RWPE1 (cell line): Measurements from ENCODE around the gene MYO5A.

ENCODE experiments used
- CTCF ChIA-PET: fragments of 350-600 bp; sonication (Branson Sonifier 250); formaldehyde crosslinking; extraction: SDS; loops from one replicate; lab custom pipeline; 2021; lab: Yijun Ruan, JAX
- POLR2A ChIA-PET: fragments of 400-600 bp; formaldehyde crosslinking; extraction: SDS; loops from one replicate; lab custom pipeline; 2020; ENCODE audit warnings: antibody characterized with exemption; ENCODE audit not compliant: low non-redundant PET; lab: Yijun Ruan, JAX
- DNase-seq: peaks from one replicate; pipeline ENCODE4 v3.0.0; 2012; ENCODE audit warnings: low spot score
- H3K27ac ChIP-seq: fragments of 450-650 bp; 2 replicates; pipeline ENCODE4 v1.5.1; 2017
- CTCF ChIP-seq: fragments of 450-650 bp; conservative IDR thresholded peaks from 2 replicates; pipeline ENCODE4 v1.5.1; 2017; ENCODE audit warnings: low read depth, mild to moderate bottlenecking

The MYO5A gene

GRCh38 chr15:52488830-52489229 is 39.9 kb downstream of the MYO5A start:
- POLR2A ChIA-PET = no interaction called here

GRCh38 chr15:52486003-52486996 is 42.4 kb downstream of the MYO5A start:
- no peak overlapping the region for H3K27ac ChIP-seq
- no peak for DNase-seq
- CTCF ChIA-PET = no interaction called here
- no peak for TF ChIP-seq CTCF
- POLR2A ChIA-PET = no interaction called here

More at GRCh38 chr15:52488830-52489229, 39.9 kb downstream of the MYO5A start:
- CTCF ChIA-PET = no interaction called here
- no peak overlapping the region for H3K27ac ChIP-seq
- TF ChIP-seq CTCF = no peak
- no peak for DNase-seq

GRCh38 chr15:52485290-52485689 is 43.4 kb downstream of the MYO5A start:
- no peak for TF ChIP-seq CTCF
- POLR2A ChIA-PET = no interaction called here
- CTCF ChIA-PET = no interaction called here
- H3K27ac ChIP-seq = no peak overlapping the region
- DNase-seq = no peak

- no peak overlapping the region for H3K27ac ChIP-seq
- ChIA-PET CTCF (no interaction called here), POLR2A (no interaction called here)
- DNase-seq = no peak
- TF ChIP-seq CTCF = no peak
Measured at GRCh38 chr15:52483707-52484106, 45.0 kb downstream of the MYO5A start.

GRCh38 chr15:52481915-52482314 is 46.8 kb downstream of the MYO5A start:
- no peak overlapping the region for H3K27ac ChIP-seq

GRCh38 chr15:52480990-52481389 is 47.7 kb downstream of the MYO5A start:
- CTCF ChIA-PET = interaction anchor here (0.6 kb wide), 1 partner anchor 268 kb away, joined by 3 read pairs; no protein-coding TSS in a partner anchor
- POLR2A ChIA-PET = no interaction called here
- TF ChIP-seq CTCF = no peak
- DNase-seq = no peak
- H3K27ac ChIP-seq = no peak overlapping the region

More at GRCh38 chr15:52481915-52482314, 46.8 kb downstream of the MYO5A start:
- ChIA-PET POLR2A (interaction anchor here (0.6 kb wide), 1 partner anchor 768 kb away, joined by 3 read pairs; no protein-coding TSS in a partner anchor), CTCF (interaction anchor here (0.6 kb wide), 1 partner anchor 1551 kb away, joined by 3 read pairs; no protein-coding TSS in a partner anchor)
- DNase-seq = no peak
- no peak for TF ChIP-seq CTCF
